DMS114 treated with DMSO at 0.1 percent for 48 hours (cell line): Measurements from ENCODE around the gene CDC42SE2.

Experiments
- DNase-seq: peaks from one replicate; lab custom pipeline; 2025; ENCODE audit not compliant: unreplicated experiment; lab: John Stamatoyannopoulos, UW

Gene CDC42SE2

GRCh38 chr5:131426011-131426410, 162.2 kb downstream of the CDC42SE2 start:
- no peak for DNase-seq

DNA sequence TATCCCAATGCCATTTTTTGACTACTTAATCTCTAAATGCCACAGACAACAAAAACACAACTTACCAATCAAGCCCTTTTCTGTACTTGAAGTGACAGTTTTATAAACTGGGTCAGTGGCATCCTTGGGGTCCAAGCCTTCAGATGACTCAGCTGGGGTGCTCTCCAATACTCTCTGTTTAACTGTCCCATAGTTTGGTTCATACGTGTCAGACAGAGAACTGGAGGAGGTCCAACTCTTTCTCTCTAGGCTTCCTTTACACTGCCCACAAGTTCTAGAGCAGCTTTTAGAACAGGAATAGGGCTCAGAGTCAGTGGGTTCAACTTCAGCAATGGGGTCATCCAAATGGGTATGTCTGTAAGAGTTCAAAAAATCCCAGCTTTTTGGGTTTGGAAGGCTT, 166.9 kb downstream of the CDC42SE2 start:
- DNase-seq: no peak

DNA sequence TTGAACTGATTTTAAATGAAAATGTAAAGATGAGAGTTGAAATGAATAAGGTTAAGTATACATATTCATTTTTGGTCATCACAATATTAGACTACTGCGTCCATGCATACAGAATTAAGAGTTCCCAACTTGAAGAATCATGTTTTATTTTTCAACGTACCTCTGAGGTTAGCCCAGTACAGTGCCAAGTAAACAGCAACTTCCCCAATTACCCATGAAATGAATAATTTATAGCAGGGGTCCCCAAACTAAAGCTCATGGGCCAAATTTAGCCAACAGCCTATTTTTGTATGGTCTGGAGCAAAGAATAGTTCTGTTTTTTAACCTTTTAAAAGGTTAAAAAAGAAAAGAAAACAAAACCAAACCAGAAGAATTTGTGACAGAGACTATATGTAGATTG, 167.9 kb downstream of the CDC42SE2 start:
- no peak for DNase-seq

DNA sequence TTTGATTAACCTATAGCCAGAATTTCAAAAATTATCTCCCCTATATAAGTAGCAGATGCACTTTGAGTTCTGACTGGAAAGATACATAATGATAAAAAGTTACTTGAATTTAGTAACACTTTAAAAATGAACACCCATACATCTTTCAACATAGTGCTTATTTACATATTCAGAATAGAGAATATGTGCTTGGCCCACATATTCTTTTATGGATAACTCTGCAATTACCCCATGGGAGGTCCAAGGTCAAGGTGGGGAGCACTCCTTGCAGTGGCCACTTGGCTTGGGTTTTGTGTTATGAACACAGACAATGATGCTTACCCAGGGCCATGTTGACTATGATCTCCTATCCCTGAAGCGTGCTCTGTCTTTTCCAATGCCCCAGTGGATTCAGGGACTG, 169.3 kb downstream of the CDC42SE2 start:
- no peak for DNase-seq

GRCh38 chr5:131436081-131436480, 172.2 kb downstream of the CDC42SE2 start:
- DNase-seq: no peak

DNA sequence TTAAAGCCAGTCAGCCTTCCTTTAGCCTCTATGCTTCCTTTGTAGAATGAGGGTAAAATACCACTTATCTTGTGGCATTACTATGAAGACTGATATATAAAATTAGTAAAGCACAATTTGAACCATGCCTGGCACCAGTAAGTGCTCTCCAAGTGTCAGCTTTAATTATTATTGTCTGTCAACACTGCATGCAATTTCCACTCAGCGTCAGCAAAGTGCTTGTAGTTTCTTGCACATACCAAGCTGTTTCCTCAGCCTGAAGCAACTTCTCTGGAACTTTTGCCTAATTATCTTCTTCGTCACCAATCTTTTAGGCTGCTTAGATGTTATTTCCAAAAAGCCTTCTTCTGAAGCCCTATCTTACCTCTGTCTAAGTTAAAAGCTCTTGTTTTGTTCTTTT, 177.3 kb downstream of the CDC42SE2 start:
- DNase-seq: no peak
